ENCODE data around the gene MRPL38. TPM values are rescaled to one million over a fixed set of nuclear protein-coding genes. Genes with fewer than 3 reads are reported as not detected.
A peak's percentile ranks its signal among the peaks of the same experiment; 100 is the strongest.

MRPL38 gene
- 100 to 1,000 TPM; 116 to 170 (median 144) TPM for total RNA-seq
- total RNA-seq (2013) = 44.4 TPM
- total RNA-seq = 5.0 to 17.3 (median 10.1) reads per million in 29 experiments

GRCh38 chr17:75904749-75905521 lies at the start of gene MRPL38:
Gene MRPL38, minus strand, starts transcription at chr17:75904884. Its CDS starts 9 bp downstream, at chr17:75904875.
- Mint-ChIP-seq H3K36me3 (peaks cover 4% of the 10 kb centered on the region), H3K4me1 (peaks cover 6 to 19% (median 14%) of the 10 kb centered on the region in 3 donors), H3K4me3 (peak within 1 kb of the TSS; percentile 84 to 91 (median 87)), H3K9me3 (no peaks in the 10 kb centered on the region), H3K27ac (peak within 1 kb of the TSS; percentile 89 to 93), H3K27me3 (no peaks in the 10 kb centered on the region)
- WGBS (ENCODE audit: insufficient coverage) = under 1% methylated on average over 52 of the region's 69 CpGs
- DNase-seq (peak; percentile 78 to 96 (median 87)), ATAC-seq (replicated peaks in 1 of 4) (peak; percentile 94 to 97 (median 95))
- POLR2A ChIA-PET = interaction anchor here (0.6 kb wide), 2 partner anchors 237 to 291 kb away, joined by 3 to 9 read pairs; no protein-coding TSS in a partner anchor
- H3K4me1 ChIP-seq (ENCODE audit: control insufficient read depth in 1 of 2, extremely low read depth in 1 of 2, insufficient read depth in 2 of 2, low read length in 2 of 2) = peaks cover 0 to 23% of the 10 kb centered on the region in 2 experiments
- CTCF ChIA-PET = interaction anchor here (0.6 to 1.6 kb wide), 8 partner anchors 12 to 238 kb away, joined by 3 to 9 read pairs (median 4); partner anchors contain the start of genes RECQL5 (in 1 of the 2) and WBP2 (in 1 of the 2)
- H3K27me3 ChIP-seq (replicated peaks in 1 of 2; ENCODE audit: control insufficient read depth in 2 of 2, extremely low read depth in 1 of 2, insufficient read depth in 2 of 2, low read length in 1 of 2) = no peaks in the 10 kb centered on the region
- H3K4me3 ChIP-seq (ENCODE audit: control insufficient read depth in 1 of 2, extremely low read depth in 1 of 2, low read length in 1 of 2) = peak within 1 kb of the TSS; percentile 62 to 82
- no peaks in the 10 kb centered on the region for H3K9me3 ChIP-seq
- peak within 1 kb of the TSS; percentile 81 for H3K27ac ChIP-seq (ENCODE audit: low read length)
- H3K36me3 ChIP-seq (ENCODE audit: control insufficient read depth in 2 of 2, extremely low read depth in 1 of 2, insufficient read depth in 1 of 2, low read length in 1 of 2) = peaks cover 6 to 31% of the 10 kb centered on the region in 2 donors

GRCh38 chr17:75950855-75951554 lies 46.3 kb upstream of the MRPL38 start:
- DNase-seq (no peak), ATAC-seq (replicated peaks in 1 of 4) (peak in 1 of 4 experiments; percentile 24)
- peaks cover 38% of the 10 kb centered on the region for H3K36me3 Mint-ChIP-seq
- no peaks in the 10 kb centered on the region for H3K4me1 ChIP-seq (ENCODE audit: control insufficient read depth in 1 of 2, extremely low read depth in 1 of 2, insufficient read depth in 2 of 2, low read length in 2 of 2)
- POLR2A ChIA-PET = interaction anchor here in 1 of 2 donors (0.6 kb wide), 1 partner anchor 257 kb away, joined by 3 read pairs; no protein-coding TSS in a partner anchor
- WGBS (ENCODE audit: insufficient coverage) = 84% methylated on average over 3 of the region's 8 CpGs
- H3K4me3 ChIP-seq (ENCODE audit: control insufficient read depth in 1 of 2, extremely low read depth in 1 of 2, low read length in 1 of 2) = no peak overlapping the region
- peaks cover 0 to 4% (median 0%) of the 10 kb centered on the region in 3 donors for H3K4me1 Mint-ChIP-seq
- H3K27ac ChIP-seq (ENCODE audit: low read length) = no peak overlapping the region
- H3K27me3 ChIP-seq (replicated peaks in 1 of 2; ENCODE audit: control insufficient read depth in 2 of 2, extremely low read depth in 1 of 2, insufficient read depth in 2 of 2, low read length in 1 of 2) = no peaks in the 10 kb centered on the region
- H3K27ac Mint-ChIP-seq = no peak overlapping the region
- H3K36me3 ChIP-seq (ENCODE audit: control insufficient read depth in 2 of 2, extremely low read depth in 1 of 2, insufficient read depth in 1 of 2, low read length in 1 of 2) = peaks cover 18 to 79% of the 10 kb centered on the region in 2 donors
- no peaks in the 10 kb centered on the region for H3K27me3 Mint-ChIP-seq
- H3K9me3 ChIP-seq = no peaks in the 10 kb centered on the region
- CTCF ChIA-PET = interaction anchor here (0.6 kb wide), 3 partner anchors 96 to 193 kb away, joined by 3 to 4 read pairs (median 3); no protein-coding TSS in a partner anchor
- H3K9me3 Mint-ChIP-seq = no peaks in the 10 kb centered on the region
- no peak overlapping the region for H3K4me3 Mint-ChIP-seq

- no peaks in the 10 kb centered on the region for H3K27me3 ChIP-seq (replicated peaks in 1 of 2; ENCODE audit: control insufficient read depth in 2 of 2, extremely low read depth in 1 of 2, insufficient read depth in 2 of 2, low read length in 1 of 2)
- H3K36me3 Mint-ChIP-seq = peaks cover 35% of the 10 kb centered on the region
- H3K36me3 ChIP-seq (ENCODE audit: control insufficient read depth in 2 of 2, extremely low read depth in 1 of 2, insufficient read depth in 1 of 2, low read length in 1 of 2) = peaks cover 13 to 74% of the 10 kb centered on the region in 2 donors
- CTCF ChIA-PET = no interaction called here
- ATAC-seq (replicated peaks in 1 of 4) (no peak), DNase-seq (no peak)
- H3K4me1 ChIP-seq (ENCODE audit: control insufficient read depth in 1 of 2, extremely low read depth in 1 of 2, insufficient read depth in 2 of 2, low read length in 2 of 2) = no peaks in the 10 kb centered on the region
- H3K4me1 Mint-ChIP-seq = peaks cover 0 to 4% (median 0%) of the 10 kb centered on the region in 3 donors
- no peaks in the 10 kb centered on the region for H3K9me3 Mint-ChIP-seq
- H3K4me3 Mint-ChIP-seq = no peak overlapping the region
- H3K27ac Mint-ChIP-seq = no peak overlapping the region
- no peak overlapping the region for H3K4me3 ChIP-seq (ENCODE audit: control insufficient read depth in 1 of 2, extremely low read depth in 1 of 2, low read length in 1 of 2)
- no peaks in the 10 kb centered on the region for H3K9me3 ChIP-seq
- no peak overlapping the region for H3K27ac ChIP-seq (ENCODE audit: low read length)
- POLR2A ChIA-PET = no interaction called here
- 100% methylated on average over 1 of the region's 6 CpGs for WGBS (ENCODE audit: insufficient coverage)
- H3K27me3 Mint-ChIP-seq = no peaks in the 10 kb centered on the region
Observed at GRCh38 chr17:75950421-75950820, 45.7 kb upstream of the MRPL38 start.

GRCh38 chr17:75945211-75945610 lies 40.5 kb upstream of the MRPL38 start:
- Histone ChIP-seq H3K27me3 (replicated peaks in 1 of 2; ENCODE audit: control insufficient read depth in 2 of 2, extremely low read depth in 1 of 2, insufficient read depth in 2 of 2, low read length in 1 of 2) (no peaks in the 10 kb centered on the region), H3K27ac (ENCODE audit: low read length) (no peak overlapping the region), H3K9me3 (no peaks in the 10 kb centered on the region), H3K4me1 (ENCODE audit: control insufficient read depth in 1 of 2, extremely low read depth in 1 of 2, insufficient read depth in 2 of 2, low read length in 2 of 2) (peaks cover 0 to 11% of the 10 kb centered on the region in 2 experiments), H3K36me3 (ENCODE audit: control insufficient read depth in 2 of 2, extremely low read depth in 1 of 2, insufficient read depth in 1 of 2, low read length in 1 of 2) (peaks cover 2 to 33% of the 10 kb centered on the region in 2 donors), H3K4me3 (ENCODE audit: control insufficient read depth in 1 of 2, extremely low read depth in 1 of 2, low read length in 1 of 2) (no peak overlapping the region)
- ChIA-PET CTCF (no interaction called here), POLR2A (no interaction called here)
- H3K4me1 Mint-ChIP-seq = peaks cover 7 to 14% (median 14%) of the 10 kb centered on the region in 3 donors
- no CpG with 5 or more reads among the region's 2 CpGs for whole genome bisulfite sequencing (ENCODE audit: insufficient coverage)
- no peak overlapping the region for H3K4me3 Mint-ChIP-seq
- DNase-seq = no peak
- H3K27me3 Mint-ChIP-seq = no peaks in the 10 kb centered on the region
- H3K9me3 Mint-ChIP-seq = no peaks in the 10 kb centered on the region
- no peak overlapping the region for H3K27ac Mint-ChIP-seq
- peaks cover 18% of the 10 kb centered on the region for H3K36me3 Mint-ChIP-seq
- no peak for ATAC-seq (replicated peaks in 1 of 4)

- H3K9me3 ChIP-seq = no peaks in the 10 kb centered on the region
- POLR2A ChIA-PET = no interaction called here
- no CpG with 5 or more reads among the region's 1 CpG for WGBS (ENCODE audit: insufficient coverage)
- Mint-ChIP-seq H3K27ac (no peak overlapping the region), H3K4me1 (peaks cover 9 to 19% (median 14%) of the 10 kb centered on the region in 3 donors), H3K27me3 (no peaks in the 10 kb centered on the region), H3K9me3 (no peaks in the 10 kb centered on the region), H3K4me3 (no peak overlapping the region), H3K36me3 (peaks cover 9% of the 10 kb centered on the region)
- H3K27ac ChIP-seq (ENCODE audit: low read length) = no peak overlapping the region
- peaks cover 0 to 19% of the 10 kb centered on the region in 2 donors for H3K36me3 ChIP-seq (ENCODE audit: control insufficient read depth in 2 of 2, extremely low read depth in 1 of 2, insufficient read depth in 1 of 2, low read length in 1 of 2)
- CTCF ChIA-PET = no interaction called here
- H3K4me3 ChIP-seq (ENCODE audit: control insufficient read depth in 1 of 2, extremely low read depth in 1 of 2, low read length in 1 of 2) = no peak overlapping the region
- DNase-seq = no peak
- no peak for ATAC-seq (replicated peaks in 1 of 4)
- peaks cover 0 to 16% of the 10 kb centered on the region in 2 experiments for H3K4me1 ChIP-seq (ENCODE audit: control insufficient read depth in 1 of 2, extremely low read depth in 1 of 2, insufficient read depth in 2 of 2, low read length in 2 of 2)
- no peaks in the 10 kb centered on the region for H3K27me3 ChIP-seq (replicated peaks in 1 of 2; ENCODE audit: control insufficient read depth in 2 of 2, extremely low read depth in 1 of 2, insufficient read depth in 2 of 2, low read length in 1 of 2)
Observed at GRCh38 chr17:75943491-75943890, 38.8 kb upstream of the MRPL38 start.

- H3K9me3 ChIP-seq = no peaks in the 10 kb centered on the region
- WGBS (ENCODE audit: insufficient coverage) = no CpG with 5 or more reads among the region's 4 CpGs
- peaks cover 2 to 9% of the 10 kb centered on the region in 2 donors for H3K36me3 ChIP-seq (ENCODE audit: control insufficient read depth in 2 of 2, extremely low read depth in 1 of 2, insufficient read depth in 1 of 2, low read length in 1 of 2)
- DNase-seq = no peak
- CTCF ChIA-PET = interaction anchor here in 1 of 2 donors (0.7 kb wide), 1 partner anchor 560 kb away, joined by 10 read pairs; no protein-coding TSS in a partner anchor
- no peaks in the 10 kb centered on the region for H3K9me3 Mint-ChIP-seq
- no peaks in the 10 kb centered on the region for H3K27me3 ChIP-seq (replicated peaks in 1 of 2; ENCODE audit: control insufficient read depth in 2 of 2, extremely low read depth in 1 of 2, insufficient read depth in 2 of 2, low read length in 1 of 2)
- POLR2A ChIA-PET = no interaction called here
- H3K27ac ChIP-seq (ENCODE audit: low read length) = no peak overlapping the region
- H3K36me3 Mint-ChIP-seq = peaks cover 6% of the 10 kb centered on the region
- H3K4me1 ChIP-seq (ENCODE audit: control insufficient read depth in 1 of 2, extremely low read depth in 1 of 2, insufficient read depth in 2 of 2, low read length in 2 of 2) = peaks cover 0 to 16% of the 10 kb centered on the region in 2 experiments
- H3K4me1 Mint-ChIP-seq = peaks cover 9 to 19% (median 14%) of the 10 kb centered on the region in 3 donors
- H3K27me3 Mint-ChIP-seq = no peaks in the 10 kb centered on the region
- no peak overlapping the region for H3K27ac Mint-ChIP-seq
- no peak overlapping the region for H3K4me3 Mint-ChIP-seq
- ATAC-seq (replicated peaks in 1 of 4) = no peak
- no peak overlapping the region for H3K4me3 ChIP-seq (ENCODE audit: control insufficient read depth in 1 of 2, extremely low read depth in 1 of 2, low read length in 1 of 2)
Observed at GRCh38 chr17:75942473-75942872, 37.8 kb upstream of the MRPL38 start.
